ENCODE data around the gene SARM1. TPM values are rescaled to one million over a fixed set of nuclear protein-coding genes. Genes with fewer than 3 reads are reported as not detected.

Gene SARM1
- total RNA-seq, 1 experiment from 2014 or later, result 7.3 TPM

- Histone ChIP-seq H4K20me1 (ENCODE audit: insufficient read depth) (no peaks in the 10 kb centered on the region), H3F3A (ENCODE audit: insufficient read depth, low read depth) (peaks cover 50% of the 10 kb centered on the region), H3K9me2 (ENCODE audit: insufficient read depth) (no peaks in the 10 kb centered on the region), H3K4me2 (no peak overlapping the region), H3K36me3 (ENCODE audit: low read depth) (peaks cover 12% of the 10 kb centered on the region), H2AFZ (no peak overlapping the region), H3K27ac (no peak overlapping the region), H3K79me2 (ENCODE audit: low read depth) (no peaks in the 10 kb centered on the region), H3K4me1 (replicated peaks; ENCODE audit: insufficient read depth) (peaks cover 26% of the 10 kb centered on the region), H3K4me3 (no peak overlapping the region), H3K9me3 (ENCODE audit: insufficient read depth, low read depth) (no peaks in the 10 kb centered on the region), H3K27me3 (ENCODE audit: insufficient read depth, low read depth) (no peaks in the 10 kb centered on the region)
- ChIA-PET CTCF (interaction anchor here (0.6 kb wide), 1 partner anchor 1408 kb away, joined by 3 read pairs; no protein-coding TSS in a partner anchor), POLR2A (ENCODE audit: unreplicated experiment) (no interaction called here)
- BruUV-seq (replicated peaks), result no TSS peak
- intact Hi-C loops (cut with micrococcal nuclease; ENCODE audit: unreplicated experiment), result no loop called here
- TF ChIP-seq, protein P1, sequence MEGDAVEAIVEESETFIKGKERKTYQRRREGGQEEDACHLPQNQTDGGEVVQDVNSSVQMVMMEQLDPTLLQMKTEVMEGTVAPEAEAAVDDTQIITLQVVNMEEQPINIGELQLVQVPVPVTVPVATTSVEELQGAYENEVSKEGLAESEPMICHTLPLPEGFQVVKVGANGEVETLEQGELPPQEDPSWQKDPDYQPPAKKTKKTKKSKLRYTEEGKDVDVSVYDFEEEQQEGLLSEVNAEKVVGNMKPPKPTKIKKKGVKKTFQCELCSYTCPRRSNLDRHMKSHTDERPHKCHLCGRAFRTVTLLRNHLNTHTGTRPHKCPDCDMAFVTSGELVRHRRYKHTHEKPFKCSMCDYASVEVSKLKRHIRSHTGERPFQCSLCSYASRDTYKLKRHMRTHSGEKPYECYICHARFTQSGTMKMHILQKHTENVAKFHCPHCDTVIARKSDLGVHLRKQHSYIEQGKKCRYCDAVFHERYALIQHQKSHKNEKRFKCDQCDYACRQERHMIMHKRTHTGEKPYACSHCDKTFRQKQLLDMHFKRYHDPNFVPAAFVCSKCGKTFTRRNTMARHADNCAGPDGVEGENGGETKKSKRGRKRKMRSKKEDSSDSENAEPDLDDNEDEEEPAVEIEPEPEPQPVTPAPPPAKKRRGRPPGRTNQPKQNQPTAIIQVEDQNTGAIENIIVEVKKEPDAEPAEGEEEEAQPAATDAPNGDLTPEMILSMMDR (conservative IDR thresholded peaks at IDR 0.05), result no peak
- no peak for TF ChIP-seq EZH2 (IDR thresholded peaks at IDR 0.05; ENCODE audit: low read depth)
- no peak for DNase-seq
Measured at GRCh38 chr17:28350271-28350670, 21.2 kb upstream of the SARM1 start.

DNA sequence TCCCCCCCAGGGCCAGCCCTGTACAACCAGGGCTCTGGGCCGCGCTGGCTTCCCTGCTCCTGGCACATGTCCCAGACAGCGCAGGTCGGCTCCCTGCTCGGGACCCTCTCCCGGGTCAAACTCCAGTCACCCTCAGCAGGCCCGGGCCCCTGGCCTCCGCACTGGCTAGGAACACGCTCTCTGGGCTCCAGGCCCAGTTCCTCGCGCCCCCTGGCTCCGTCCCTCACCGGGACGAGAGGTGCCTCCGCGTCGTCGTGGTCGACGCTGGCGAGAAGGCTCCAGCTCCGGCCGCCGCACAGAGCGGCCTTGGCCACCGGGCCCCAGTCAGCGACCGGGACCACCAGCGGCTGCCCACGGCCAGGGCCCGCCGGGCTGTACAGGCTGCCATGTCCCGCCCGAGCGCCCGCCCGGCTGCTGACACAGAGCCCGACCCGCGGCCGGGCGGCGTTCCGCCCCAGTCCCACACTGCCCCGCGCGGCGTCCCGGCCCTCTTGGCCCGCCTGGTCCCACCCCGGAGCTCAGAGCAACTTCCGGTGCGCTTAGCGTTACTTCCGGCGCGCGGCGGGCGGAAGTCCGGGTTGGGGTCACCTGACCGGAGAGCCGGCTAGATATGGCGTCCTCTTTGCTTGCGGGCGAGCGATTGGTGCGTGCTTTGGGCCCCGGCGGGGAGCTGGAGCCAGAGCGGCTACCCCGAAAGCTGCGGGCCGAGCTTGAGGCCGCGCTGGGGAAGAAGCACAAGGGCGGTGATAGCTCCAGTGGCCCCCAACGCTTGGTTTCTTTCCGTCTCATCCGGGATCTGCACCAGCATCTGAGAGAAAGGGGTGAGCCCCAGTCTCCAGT lies 14.2 kb upstream of the SARM1 start, which contains the start of gene POLDIP2:
TSS of gene POLDIP2 (minus strand) at position 467 of the 840 bp plus-strand sequence. CDS start at position 388, 79 bp downstream.
- POLR2A ChIA-PET (ENCODE audit: unreplicated experiment), result interaction anchor here (0.6 to 1.4 kb wide), 8 partner anchors 10 to 271 kb away, joined by 3 to 24 read pairs (median 6); partner anchors contain the start of genes IFT20, TNFAIP1 and VTN
- peak; percentile 87 to 94 for DNase-seq
- CTCF ChIA-PET, result interaction anchor here (0.6 kb wide), 1 partner anchor 59 kb away, joined by 3 read pairs; no protein-coding TSS in a partner anchor
- intact Hi-C loops (cut with micrococcal nuclease; ENCODE audit: unreplicated experiment), result loop anchor here (1.0 kb wide), 1 partner anchor 21 kb away; no protein-coding TSS in a partner anchor
- Histone ChIP-seq H3K9me2 (ENCODE audit: insufficient read depth) (no peaks in the 10 kb centered on the region), H3K9me3 (ENCODE audit: insufficient read depth, low read depth) (no peaks in the 10 kb centered on the region), H3F3A (ENCODE audit: insufficient read depth, low read depth) (no peaks in the 10 kb centered on the region), H4K20me1 (ENCODE audit: insufficient read depth) (no peaks in the 10 kb centered on the region; the same call in 1 of the 2 replicates), H3K79me2 (ENCODE audit: low read depth) (peaks cover 34% of the 10 kb centered on the region), H3K4me3 (peak within 1 kb of the TSS; percentile 84), H3K36me3 (ENCODE audit: low read depth) (peaks cover 22% of the 10 kb centered on the region), H2AFZ (peak within 1 kb of the TSS; percentile 93), H3K27me3 (ENCODE audit: insufficient read depth, low read depth) (no peaks in the 10 kb centered on the region), H3K4me1 (replicated peaks; ENCODE audit: insufficient read depth) (peaks cover 19% of the 10 kb centered on the region), H3K27ac (peak within 1 kb of the TSS; percentile 23; the same call in 1 of the 2 replicates), H3K4me2 (peak within 1 kb of the TSS; percentile 91)
- TF ChIP-seq, protein P1 (conservative IDR thresholded peaks at IDR 0.05), result no peak
- TF ChIP-seq EZH2 (IDR thresholded peaks at IDR 0.05; ENCODE audit: low read depth), result no peak
- no TSS peak for BruUV-seq (replicated peaks)

- Histone ChIP-seq H3K9me2 (ENCODE audit: insufficient read depth) (no peaks in the 10 kb centered on the region), H3K4me1 (replicated peaks; ENCODE audit: insufficient read depth) (peaks cover 19% of the 10 kb centered on the region), H3K36me3 (ENCODE audit: low read depth) (peaks cover 19% of the 10 kb centered on the region), H3K79me2 (ENCODE audit: low read depth) (peaks cover 34% of the 10 kb centered on the region), H3F3A (ENCODE audit: insufficient read depth, low read depth) (no peaks in the 10 kb centered on the region), H2AFZ (peak overlapping the region; percentile 85), H3K9me3 (ENCODE audit: insufficient read depth, low read depth) (no peaks in the 10 kb centered on the region), H3K4me3 (peak overlapping the region; percentile 84), H4K20me1 (ENCODE audit: insufficient read depth) (no peaks in the 10 kb centered on the region; the same call in 1 of the 2 replicates), H3K27me3 (ENCODE audit: insufficient read depth, low read depth) (no peaks in the 10 kb centered on the region), H3K27ac (peak overlapping the region; percentile 23; the same call in 1 of the 2 replicates), H3K4me2 (peak overlapping the region; percentile 91)
- no peak for DNase-seq
- ChIA-PET POLR2A (ENCODE audit: unreplicated experiment) (interaction anchor here (0.6 to 1.4 kb wide), 7 partner anchors 10 to 59 kb away, joined by 3 to 24 read pairs (median 6); partner anchors contain the start of genes IFT20, TNFAIP1 and VTN), CTCF (interaction anchor here (0.6 kb wide), 1 partner anchor 58 kb away, joined by 3 read pairs; no protein-coding TSS in a partner anchor)
- TSS peak; percentile 65 for BruUV-seq (replicated peaks)
- TF ChIP-seq EZH2 (IDR thresholded peaks at IDR 0.05; ENCODE audit: low read depth), result no peak
- TF ChIP-seq, protein P1 (conservative IDR thresholded peaks at IDR 0.05), result no peak
- intact Hi-C loops (cut with micrococcal nuclease; ENCODE audit: unreplicated experiment), result loop anchor here (1.0 kb wide), 1 partner anchor 22 kb away; no protein-coding TSS in a partner anchor
Measured at GRCh38 chr17:28357901-28358197, 13.6 kb upstream of the SARM1 start.

Data from PC-9 (cell line).